HG02678 (cell line): ENCODE results near the gene POMP.
"Not testable (repeated sequence)": the region's sequence is repeated elsewhere in the genome, so short reads cannot be mapped to it uniquely, and the experiment has no call there.

Source experiments
- ATAC-seq: cut with Tn5 transposase; IDR thresholded peaks from one replicate; pipeline ENCODE4 v1.9.1; 2021; ENCODE audit warnings: mild to moderate bottlenecking, moderate library complexity; ENCODE audit not compliant: unreplicated experiment

The POMP gene

GRCh38 chr13:28693605-28694491, 34.9 kb downstream of the POMP start:
- not testable (repeated sequence) for ATAC-seq

GRCh38 chr13:28697441-28697840, 38.5 kb downstream of the POMP start:
- ATAC-seq: no peak

- ATAC-seq: no peak
Measured at GRCh38 chr13:28699246-28699645, 40.3 kb downstream of the POMP start.

GRCh38 chr13:28704282-28704681, 45.4 kb downstream of the POMP start:
- no peak for ATAC-seq

- no peak for ATAC-seq
Measured at GRCh38 chr13:28704919-28705318, 46.0 kb downstream of the POMP start.

- no peak for ATAC-seq
Measured at GRCh38 chr13:28705461-28706083, 46.6 kb downstream of the POMP start.

- ATAC-seq: peak; percentile 99
Measured at GRCh38 chr13:28707629-28708427, 48.9 kb downstream of the POMP start.

- no peak for ATAC-seq
Measured at GRCh38 chr13:28710161-28710560, 51.2 kb downstream of the POMP start.

GRCh38 chr13:28714651-28715050, 55.7 kb downstream of the POMP start:
- no peak for ATAC-seq

GRCh38 chr13:28716511-28716910, 57.6 kb downstream of the POMP start:
- no peak for ATAC-seq

- no peak for ATAC-seq
Measured at GRCh38 chr13:28717170-28717569, 58.2 kb downstream of the POMP start.

GRCh38 chr13:28718196-28718542, 59.2 kb downstream of the POMP start:
- no peak for ATAC-seq

- ATAC-seq: peak; percentile 99
Measured at GRCh38 chr13:28718543-28719226, 59.8 kb downstream of the POMP start, which contains the start of gene SLC46A3. Gene SLC46A3, minus strand, starts transcription at chr13:28718970. Its CDS starts 972 bp downstream, at chr13:28717998.

- no peak for ATAC-seq
Measured at GRCh38 chr13:28719227-28720055, 60.5 kb downstream of the POMP start.

GRCh38 chr13:28723806-28724205, 64.9 kb downstream of the POMP start:
- ATAC-seq: no peak

GRCh38 chr13:28725046-28725610, 66.2 kb downstream of the POMP start:
- no peak for ATAC-seq
